HFF-Myc (cell line): ENCODE data around the gene MOB3B.

Experiments used
- DNase-seq: peaks from one replicate; pipeline ENCODE4 v3.0.0-alpha.2; 2011; ENCODE audit warnings: low read depth; ENCODE audit errors: extremely low read depth
- H3K4me3 ChIP-seq: replicated peaks from 2 replicates; pipeline ENCODE4 v1.5.1; 2011; ENCODE audit warnings: low read depth, mild to moderate bottlenecking, control low read depth, low read length
- TF ChIP-seq, protein P1 (sequence below): IDR thresholded peaks from 2 replicates; pipeline ENCODE4 v1.5.1; 2012; ENCODE audit warnings: mild to moderate bottlenecking, low read depth, low read length, control low read depth; ENCODE audit errors: missing control alignments

MOB3B gene

GRCh38 chr9:27377147-27377807, 152.3 kb downstream of the MOB3B start:
- DNase-seq, result no peak
- no peak overlapping the region for H3K4me3 ChIP-seq

DNA sequence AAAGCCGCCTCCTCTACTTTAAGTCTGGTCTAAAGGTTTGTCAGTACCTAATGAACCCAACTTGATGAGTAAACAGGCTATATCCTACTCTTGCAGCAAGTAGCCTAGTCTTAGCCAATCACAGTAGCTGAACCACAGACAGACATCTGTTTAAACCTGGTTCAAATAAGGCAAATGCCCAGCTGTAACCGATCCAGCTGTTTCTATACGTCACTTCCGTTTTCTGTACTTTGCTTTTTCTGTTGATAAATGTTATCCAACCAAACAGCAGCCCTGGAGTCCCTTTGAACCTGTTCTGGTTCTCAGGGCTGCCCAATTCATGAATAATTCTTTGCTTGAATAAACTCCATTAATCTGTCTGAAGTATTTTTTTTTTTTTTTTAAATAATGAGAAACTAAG, 155.8 kb downstream of the MOB3B start:
- TF ChIP-seq, protein P1, sequence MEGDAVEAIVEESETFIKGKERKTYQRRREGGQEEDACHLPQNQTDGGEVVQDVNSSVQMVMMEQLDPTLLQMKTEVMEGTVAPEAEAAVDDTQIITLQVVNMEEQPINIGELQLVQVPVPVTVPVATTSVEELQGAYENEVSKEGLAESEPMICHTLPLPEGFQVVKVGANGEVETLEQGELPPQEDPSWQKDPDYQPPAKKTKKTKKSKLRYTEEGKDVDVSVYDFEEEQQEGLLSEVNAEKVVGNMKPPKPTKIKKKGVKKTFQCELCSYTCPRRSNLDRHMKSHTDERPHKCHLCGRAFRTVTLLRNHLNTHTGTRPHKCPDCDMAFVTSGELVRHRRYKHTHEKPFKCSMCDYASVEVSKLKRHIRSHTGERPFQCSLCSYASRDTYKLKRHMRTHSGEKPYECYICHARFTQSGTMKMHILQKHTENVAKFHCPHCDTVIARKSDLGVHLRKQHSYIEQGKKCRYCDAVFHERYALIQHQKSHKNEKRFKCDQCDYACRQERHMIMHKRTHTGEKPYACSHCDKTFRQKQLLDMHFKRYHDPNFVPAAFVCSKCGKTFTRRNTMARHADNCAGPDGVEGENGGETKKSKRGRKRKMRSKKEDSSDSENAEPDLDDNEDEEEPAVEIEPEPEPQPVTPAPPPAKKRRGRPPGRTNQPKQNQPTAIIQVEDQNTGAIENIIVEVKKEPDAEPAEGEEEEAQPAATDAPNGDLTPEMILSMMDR, result no peak
- H3K4me3 ChIP-seq, result no peak overlapping the region
- no peak for DNase-seq

More at GRCh38 chr9:27377147-27377807, 152.3 kb downstream of the MOB3B start:
- TF ChIP-seq, protein P1, result no peak

GRCh38 chr9:27372615-27373014, 157.0 kb downstream of the MOB3B start:
- TF ChIP-seq, protein P1, result no peak
- no peak for DNase-seq

GRCh38 chr9:27371382-27371781, 158.2 kb downstream of the MOB3B start:
- TF ChIP-seq, protein P1, result no peak
- no peak overlapping the region for H3K4me3 ChIP-seq
- DNase-seq, result no peak

More at GRCh38 chr9:27372615-27373014, 157.0 kb downstream of the MOB3B start:
- H3K4me3 ChIP-seq, result no peak overlapping the region

DNA sequence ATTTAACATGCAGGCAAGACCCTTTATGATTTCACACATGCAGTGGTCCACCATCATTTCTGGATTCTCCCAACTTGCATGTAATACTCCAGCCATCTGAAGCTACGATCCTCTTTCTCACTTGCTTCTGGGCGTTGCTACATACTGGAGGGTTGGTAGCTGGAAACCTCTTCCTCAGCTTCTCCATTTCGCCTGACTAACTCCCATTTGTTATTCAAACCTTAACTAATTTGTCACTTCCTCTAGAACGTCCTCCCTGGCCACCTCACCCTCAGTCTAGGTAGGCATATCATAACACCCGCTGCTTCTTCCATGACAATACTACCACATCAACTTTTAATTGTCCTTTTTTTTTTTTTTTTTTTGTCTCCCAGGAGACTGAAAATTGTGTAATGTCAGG, 160.0 kb downstream of the MOB3B start:
- no peak for DNase-seq
- H3K4me3 ChIP-seq, result no peak overlapping the region
- TF ChIP-seq, protein P1, result no peak

DNA sequence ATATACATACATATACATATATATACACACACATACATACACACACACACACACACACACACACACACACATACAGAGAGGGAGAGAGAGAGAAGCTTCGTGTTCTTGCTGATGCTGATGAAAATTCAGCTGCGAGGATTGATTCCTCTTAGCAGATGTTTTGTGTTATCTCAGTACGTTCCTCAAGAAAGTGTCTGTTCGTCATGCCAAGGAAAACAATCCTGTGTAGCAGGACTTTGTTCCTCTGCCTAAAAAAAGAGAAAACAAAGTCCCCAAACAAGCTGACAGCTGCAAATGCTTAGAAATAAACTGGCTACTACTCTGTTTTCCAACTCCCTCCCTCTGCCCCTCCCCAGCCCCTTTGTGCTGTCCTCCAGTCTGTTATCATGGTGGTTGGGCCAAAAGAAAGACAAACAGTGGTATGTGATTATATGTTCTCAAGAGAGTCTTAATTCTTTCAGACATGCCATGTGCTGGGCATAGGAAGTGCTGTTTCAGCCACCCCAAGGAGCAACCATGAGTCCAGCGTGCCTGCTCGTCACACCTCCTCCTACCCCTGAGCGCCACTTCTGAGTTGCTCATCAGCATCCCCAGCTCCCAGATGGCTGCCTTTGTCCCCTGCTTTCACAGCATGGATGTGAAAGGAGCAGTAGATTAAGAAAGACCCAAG, 161.2 kb downstream of the MOB3B start:
- TF ChIP-seq, protein P1, result no peak
- H3K4me3 ChIP-seq, result no peak overlapping the region
- no peak for DNase-seq
